ENCODE results near the gene TEDC2.

TEDC2 gene

DNA sequence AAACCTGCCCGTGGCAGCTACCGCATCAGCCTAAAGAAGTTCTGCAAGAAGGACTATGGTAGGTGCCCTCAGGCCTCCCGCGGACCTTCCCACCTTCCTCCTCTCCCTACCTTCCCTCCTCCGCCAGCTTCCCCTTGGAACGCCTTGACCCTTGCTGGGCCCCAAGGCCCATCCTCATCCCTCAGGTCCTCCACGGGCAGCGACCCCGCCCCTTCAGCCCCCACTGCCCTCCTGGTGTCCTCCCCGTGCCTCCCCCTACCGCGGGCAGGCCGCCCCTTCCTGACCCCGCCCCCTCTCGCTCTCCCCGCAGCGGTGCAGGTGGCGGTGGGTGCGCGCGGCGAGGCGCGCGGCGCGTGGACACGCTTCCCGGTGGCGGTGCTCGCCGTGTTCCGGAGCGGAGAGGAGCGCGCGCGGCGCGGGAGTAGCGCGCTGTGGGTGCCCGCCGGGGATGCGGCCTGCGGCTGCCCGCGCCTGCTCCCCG lies 13.6 kb downstream of the TEDC2 start:
- TF ChIP-seq, protein P1, sequence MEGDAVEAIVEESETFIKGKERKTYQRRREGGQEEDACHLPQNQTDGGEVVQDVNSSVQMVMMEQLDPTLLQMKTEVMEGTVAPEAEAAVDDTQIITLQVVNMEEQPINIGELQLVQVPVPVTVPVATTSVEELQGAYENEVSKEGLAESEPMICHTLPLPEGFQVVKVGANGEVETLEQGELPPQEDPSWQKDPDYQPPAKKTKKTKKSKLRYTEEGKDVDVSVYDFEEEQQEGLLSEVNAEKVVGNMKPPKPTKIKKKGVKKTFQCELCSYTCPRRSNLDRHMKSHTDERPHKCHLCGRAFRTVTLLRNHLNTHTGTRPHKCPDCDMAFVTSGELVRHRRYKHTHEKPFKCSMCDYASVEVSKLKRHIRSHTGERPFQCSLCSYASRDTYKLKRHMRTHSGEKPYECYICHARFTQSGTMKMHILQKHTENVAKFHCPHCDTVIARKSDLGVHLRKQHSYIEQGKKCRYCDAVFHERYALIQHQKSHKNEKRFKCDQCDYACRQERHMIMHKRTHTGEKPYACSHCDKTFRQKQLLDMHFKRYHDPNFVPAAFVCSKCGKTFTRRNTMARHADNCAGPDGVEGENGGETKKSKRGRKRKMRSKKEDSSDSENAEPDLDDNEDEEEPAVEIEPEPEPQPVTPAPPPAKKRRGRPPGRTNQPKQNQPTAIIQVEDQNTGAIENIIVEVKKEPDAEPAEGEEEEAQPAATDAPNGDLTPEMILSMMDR (IDR thresholded peaks at IDR 0.05), result no peak

DNA sequence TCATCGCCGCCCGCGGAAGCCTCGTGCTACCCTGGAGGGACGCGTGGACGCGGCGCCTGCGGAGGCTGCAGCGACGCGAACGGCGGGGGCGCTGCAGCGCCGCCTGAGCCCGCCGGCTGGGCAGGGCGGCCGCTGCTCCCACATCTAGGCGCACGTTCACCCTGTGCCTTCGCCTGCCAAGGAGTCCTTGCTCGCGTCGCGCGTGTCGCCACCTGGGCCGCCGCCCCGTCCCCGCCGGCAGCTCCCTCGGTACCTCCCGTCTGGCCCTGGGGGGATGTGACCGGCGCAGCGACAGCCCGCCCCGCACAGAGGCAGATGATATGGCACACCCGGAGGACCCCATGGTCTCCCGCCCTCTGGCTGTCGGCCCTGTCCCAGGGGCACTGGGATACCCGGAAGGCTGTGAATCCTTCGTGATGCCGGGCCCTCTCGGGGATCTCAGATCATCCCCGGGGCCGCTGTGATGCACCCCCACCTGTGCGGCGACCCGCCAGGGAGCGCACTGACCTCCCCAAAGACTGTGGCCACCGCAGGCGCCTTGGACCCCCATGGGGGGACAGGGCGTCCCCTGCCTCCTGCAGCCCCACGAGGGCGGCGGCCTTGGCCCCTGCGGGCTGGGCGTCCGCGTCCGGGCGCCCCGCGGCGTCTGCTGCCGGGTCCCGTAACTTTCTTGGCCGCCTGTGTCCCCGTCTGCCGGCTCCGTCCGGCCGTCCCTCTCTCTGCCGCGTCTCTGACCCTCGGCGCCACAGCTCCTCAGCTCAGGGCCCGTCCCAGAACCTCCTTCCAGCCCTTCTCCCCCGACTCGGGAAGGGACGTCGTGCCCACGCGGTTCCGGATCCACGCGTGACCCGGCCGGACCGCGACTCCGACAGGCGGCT lies 14.3 kb downstream of the TEDC2 start:
- TF ChIP-seq, protein P1 (IDR thresholded peaks at IDR 0.05), result peak; percentile 61

DNA sequence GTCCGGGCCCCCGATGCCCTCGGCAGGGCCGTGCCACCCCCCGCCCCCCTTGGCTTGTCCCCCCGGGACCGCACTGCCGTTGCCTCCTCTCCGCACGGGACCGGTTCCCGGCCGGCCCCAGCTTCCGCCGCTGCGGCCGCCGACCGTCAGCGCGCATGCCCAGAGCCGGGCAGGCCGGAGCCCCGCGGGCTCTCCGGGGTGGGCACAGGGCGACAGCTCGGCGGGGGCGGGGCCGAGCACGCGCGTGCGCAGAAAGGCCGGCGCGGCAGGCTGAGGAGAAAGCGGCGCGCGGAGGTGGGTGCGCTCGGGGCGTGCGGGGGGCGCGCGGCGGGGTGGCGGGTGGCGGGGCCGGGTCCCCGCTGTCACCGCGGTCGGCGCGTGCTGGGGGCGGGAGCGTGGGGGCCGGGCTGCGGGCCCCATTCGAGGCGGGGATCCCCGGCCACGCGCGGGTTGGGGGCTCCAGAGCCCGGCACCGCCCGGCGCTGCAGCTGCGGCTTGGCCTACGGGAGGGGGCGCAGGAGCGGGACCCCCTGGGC lies 15.0 kb downstream of the TEDC2 start, which contains the start of gene TBC1D24:
TBC1D24 (plus strand) TSS at position 251 of the 536 bp plus-strand sequence. CDS start 21,022 bp downstream, outside the sequence.
- TF ChIP-seq, protein P1 (IDR thresholded peaks at IDR 0.05), result no peak

- TF ChIP-seq, protein P1 (IDR thresholded peaks at IDR 0.05), result no peak
Measured at GRCh38 chr16:2475413-2476344, 15.8 kb downstream of the TEDC2 start.

GRCh38 chr16:2476345-2476720 lies 16.4 kb downstream of the TEDC2 start:
- TF ChIP-seq, protein P1 (IDR thresholded peaks at IDR 0.05), result no peak

DNA sequence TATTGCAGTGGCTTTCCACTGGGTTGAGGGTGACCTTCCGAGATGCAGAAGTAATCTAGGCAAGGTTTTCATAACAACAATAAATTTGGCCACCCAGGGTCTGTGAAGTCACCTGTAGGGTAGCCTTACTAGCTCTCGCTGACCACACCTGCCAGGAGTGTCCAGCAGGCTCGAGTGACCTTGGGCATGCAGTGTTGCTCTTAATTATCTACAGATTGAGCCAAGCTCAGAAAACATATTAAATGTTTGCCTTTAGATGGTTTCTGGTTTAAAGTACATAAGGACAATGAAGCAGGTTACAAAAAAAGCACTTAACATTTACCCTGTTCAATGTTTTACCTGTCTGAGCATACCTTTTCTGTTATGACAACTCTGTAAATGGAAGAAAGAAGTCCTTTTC lies 16.8 kb downstream of the TEDC2 start:
- TF ChIP-seq, protein P1 (IDR thresholded peaks at IDR 0.05), result no peak

- TF ChIP-seq, protein P1 (IDR thresholded peaks at IDR 0.05), result no peak
Measured at GRCh38 chr16:2477327-2477726, 17.4 kb downstream of the TEDC2 start.

All from LNCAP (cell line).